Astrocyte (in vitro differentiated cells and primary cell): ENCODE measurements around the gene TBC1D2. TPM values are rescaled to one million over a fixed set of nuclear protein-coding genes. Genes with fewer than 3 reads are reported as not detected.

Source experiments
- DNase-seq: peaks from one replicate; pipeline ENCODE4 v3.0.0-alpha.2; 2010; ENCODE audit warnings: low read depth
- FAIRE-seq: peaks from 2 replicates; lab custom pipeline; 2011; peaks lifted over from hg19 to GRCh38; lab: Jason Lieb, UNC
- H2AFZ ChIP-seq: 2 replicates; pipeline ENCODE4 v1.6.0; 2012; ENCODE audit warnings: low read depth, low read length, inconsistent platforms
- H3K27ac ChIP-seq: 2 replicates; pipeline ENCODE4 v1.5.1; 2011; ENCODE audit warnings: low read depth, low read length, inconsistent platforms
- H3K27me3 ChIP-seq: 2 replicates; pipeline ENCODE4 v1.6.0; 2011; ENCODE audit warnings: low read length, inconsistent platforms; ENCODE audit not compliant: insufficient read depth
- H3K36me3 ChIP-seq: 2 replicates; pipeline ENCODE4 v1.5.1; 2011; ENCODE audit warnings: low read length, inconsistent platforms; ENCODE audit not compliant: insufficient read depth
- H3K4me1 ChIP-seq: 2 replicates; pipeline ENCODE4 v1.5.1; 2011; ENCODE audit warnings: low read length, inconsistent platforms; ENCODE audit not compliant: insufficient read depth
- H3K4me2 ChIP-seq: 2 replicates; pipeline ENCODE4 v1.6.0; 2012; ENCODE audit warnings: low read length, inconsistent platforms
- H3K4me3 ChIP-seq: 2 replicates; pipeline ENCODE4 v1.5.1; 2011; ENCODE audit warnings: low read depth, mild to moderate bottlenecking, low read length, inconsistent platforms; ENCODE audit not compliant: insufficient read depth
- H3K79me2 ChIP-seq: 2 replicates; pipeline ENCODE4 v1.6.0; 2012; ENCODE audit warnings: mild to moderate bottlenecking, low read length, inconsistent platforms; ENCODE audit not compliant: insufficient read depth
- H3K9ac ChIP-seq: 2 replicates; pipeline ENCODE4 v1.6.0; 2012; ENCODE audit warnings: mild to moderate bottlenecking, low read length, inconsistent platforms
- H3K9me3 ChIP-seq: 2 replicates; pipeline ENCODE4 v1.5.1; 2012; ENCODE audit warnings: low read depth, mild to moderate bottlenecking, low read length, inconsistent platforms; ENCODE audit not compliant: insufficient read depth
- H4K20me1 ChIP-seq: 2 replicates; pipeline ENCODE4 v1.6.0; 2012; ENCODE audit warnings: low read length, inconsistent platforms; ENCODE audit not compliant: insufficient read depth
- H3K27ac Mint-ChIP-seq: one replicate; pipeline ENCODE4 v1.8.0; 2021; ENCODE audit warnings: mild to moderate bottlenecking, mixed read lengths; ENCODE audit not compliant: unreplicated experiment
- H3K27me3 Mint-ChIP-seq: one replicate; pipeline ENCODE4 v1.8.0; 2021; ENCODE audit warnings: low read depth, mixed read lengths; ENCODE audit not compliant: unreplicated experiment
- H3K36me3 Mint-ChIP-seq: one replicate; pipeline ENCODE4 v1.8.0; 2021; ENCODE audit warnings: low read depth, mixed read lengths; ENCODE audit not compliant: unreplicated experiment
- H3K4me1 Mint-ChIP-seq: one replicate; pipeline ENCODE4 v1.8.0; 2021; ENCODE audit warnings: low read depth, mixed read lengths; ENCODE audit not compliant: unreplicated experiment
- H3K4me3 Mint-ChIP-seq: one replicate; pipeline ENCODE4 v1.8.0; 2021; ENCODE audit warnings: mild to moderate bottlenecking, moderate library complexity, mixed read lengths; ENCODE audit not compliant: unreplicated experiment
- H3K9me3 Mint-ChIP-seq: one replicate; pipeline ENCODE4 v1.8.0; 2021; ENCODE audit warnings: mild to moderate bottlenecking, mixed read lengths; ENCODE audit not compliant: unreplicated experiment
- EZH2 ChIP-seq: IDR thresholded peaks from 2 replicates; pipeline ENCODE4 v1.6.1; 2012; ENCODE audit warnings: mild to moderate bottlenecking, low read length, inconsistent platforms; ENCODE audit not compliant: insufficient read depth
- total RNA-seq: library from RNA; stranded (reverse); gene quantifications from 2 replicates; pipeline ENCODE4 v1.2.1, GENCODE V29; 2021
- TF ChIP-seq, protein P1 (sequence below): IDR thresholded peaks from 2 replicates; pipeline ENCODE4 v1.5.1; 2011; ENCODE audit warnings: low read depth, mild to moderate bottlenecking, inconsistent platforms, low read length, moderate library complexity; ENCODE audit not compliant: insufficient read depth

TBC1D2 gene
- total RNA-seq, 1 donor from 2014 or later = 9.6 TPM

GRCh38 chr9:98280574-98280973, 25.1 kb upstream of the TBC1D2 start:
- H3K9me3 ChIP-seq = no peaks in the 10 kb centered on the region
- H4K20me1 ChIP-seq = no peaks in the 10 kb centered on the region
- no peak for DNase-seq
- no peak overlapping the region for H3K4me2 ChIP-seq
- peaks cover 3% of the 10 kb centered on the region for H3K9me3 Mint-ChIP-seq
- no peaks in the 10 kb centered on the region for H3K4me1 Mint-ChIP-seq
- H3K4me1 ChIP-seq = no peaks in the 10 kb centered on the region
- no peak overlapping the region for H2AFZ ChIP-seq
- no peak overlapping the region for H3K4me3 ChIP-seq
- H3K27ac ChIP-seq = no peak overlapping the region
- no peak overlapping the region for H3K4me3 Mint-ChIP-seq
- H3K79me2 ChIP-seq = no peaks in the 10 kb centered on the region
- no peak overlapping the region for H3K27ac Mint-ChIP-seq
- no peak overlapping the region for H3K9ac ChIP-seq
- TF ChIP-seq, protein P1, sequence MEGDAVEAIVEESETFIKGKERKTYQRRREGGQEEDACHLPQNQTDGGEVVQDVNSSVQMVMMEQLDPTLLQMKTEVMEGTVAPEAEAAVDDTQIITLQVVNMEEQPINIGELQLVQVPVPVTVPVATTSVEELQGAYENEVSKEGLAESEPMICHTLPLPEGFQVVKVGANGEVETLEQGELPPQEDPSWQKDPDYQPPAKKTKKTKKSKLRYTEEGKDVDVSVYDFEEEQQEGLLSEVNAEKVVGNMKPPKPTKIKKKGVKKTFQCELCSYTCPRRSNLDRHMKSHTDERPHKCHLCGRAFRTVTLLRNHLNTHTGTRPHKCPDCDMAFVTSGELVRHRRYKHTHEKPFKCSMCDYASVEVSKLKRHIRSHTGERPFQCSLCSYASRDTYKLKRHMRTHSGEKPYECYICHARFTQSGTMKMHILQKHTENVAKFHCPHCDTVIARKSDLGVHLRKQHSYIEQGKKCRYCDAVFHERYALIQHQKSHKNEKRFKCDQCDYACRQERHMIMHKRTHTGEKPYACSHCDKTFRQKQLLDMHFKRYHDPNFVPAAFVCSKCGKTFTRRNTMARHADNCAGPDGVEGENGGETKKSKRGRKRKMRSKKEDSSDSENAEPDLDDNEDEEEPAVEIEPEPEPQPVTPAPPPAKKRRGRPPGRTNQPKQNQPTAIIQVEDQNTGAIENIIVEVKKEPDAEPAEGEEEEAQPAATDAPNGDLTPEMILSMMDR = no peak
- TF ChIP-seq EZH2 = no peak
- peaks cover 33% of the 10 kb centered on the region for H3K27me3 Mint-ChIP-seq
- H3K27me3 ChIP-seq = peaks cover 43% of the 10 kb centered on the region
- no peaks in the 10 kb centered on the region for H3K36me3 Mint-ChIP-seq
- FAIRE-seq = no peak
- no peaks in the 10 kb centered on the region for H3K36me3 ChIP-seq

GRCh38 chr9:98280162-98280561, 24.7 kb upstream of the TBC1D2 start:
- Histone ChIP-seq H3K4me2 (no peak overlapping the region), H3K4me3 (no peak overlapping the region), H3K4me1 (no peaks in the 10 kb centered on the region), H3K27me3 (peaks cover 43% of the 10 kb centered on the region), H4K20me1 (no peaks in the 10 kb centered on the region), H3K9me3 (no peaks in the 10 kb centered on the region), H3K9ac (no peak overlapping the region), H3K36me3 (no peaks in the 10 kb centered on the region), H3K79me2 (no peaks in the 10 kb centered on the region), H3K27ac (no peak overlapping the region), H2AFZ (no peak overlapping the region)
- DNase-seq = no peak
- H3K9me3 Mint-ChIP-seq = peaks cover 3% of the 10 kb centered on the region
- peaks cover 33% of the 10 kb centered on the region for H3K27me3 Mint-ChIP-seq
- no peak for TF ChIP-seq EZH2
- TF ChIP-seq, protein P1 = no peak
- no peaks in the 10 kb centered on the region for H3K4me1 Mint-ChIP-seq
- no peak overlapping the region for H3K4me3 Mint-ChIP-seq
- no peak overlapping the region for H3K27ac Mint-ChIP-seq
- no peaks in the 10 kb centered on the region for H3K36me3 Mint-ChIP-seq
- FAIRE-seq = no peak

GRCh38 chr9:98276907-98277469, 21.5 kb upstream of the TBC1D2 start:
- no peak for FAIRE-seq
- Histone ChIP-seq H3K4me2 (no peak overlapping the region), H3K9me3 (no peaks in the 10 kb centered on the region), H3K27me3 (peaks cover 35% of the 10 kb centered on the region), H3K27ac (no peak overlapping the region), H2AFZ (no peak overlapping the region), H3K9ac (no peak overlapping the region), H4K20me1 (no peaks in the 10 kb centered on the region), H3K79me2 (no peaks in the 10 kb centered on the region), H3K4me3 (no peak overlapping the region), H3K36me3 (no peaks in the 10 kb centered on the region), H3K4me1 (no peaks in the 10 kb centered on the region)
- H3K9me3 Mint-ChIP-seq = peaks cover 3% of the 10 kb centered on the region
- TF ChIP-seq EZH2 = no peak
- TF ChIP-seq, protein P1 = no peak
- H3K4me3 Mint-ChIP-seq = no peak overlapping the region
- H3K36me3 Mint-ChIP-seq = no peaks in the 10 kb centered on the region
- H3K4me1 Mint-ChIP-seq = no peaks in the 10 kb centered on the region
- no peak overlapping the region for H3K27ac Mint-ChIP-seq
- H3K27me3 Mint-ChIP-seq = peaks cover 24% of the 10 kb centered on the region
- DNase-seq = no peak
